Measurements from ENCODE around the gene SMOC1. TPM values are rescaled to one million over a fixed set of nuclear protein-coding genes. Genes with fewer than 3 reads are reported as not detected.

SMOC1 gene
- total RNA-seq, 1 experiment from 2014 or later, result 0.46 TPM

DNA sequence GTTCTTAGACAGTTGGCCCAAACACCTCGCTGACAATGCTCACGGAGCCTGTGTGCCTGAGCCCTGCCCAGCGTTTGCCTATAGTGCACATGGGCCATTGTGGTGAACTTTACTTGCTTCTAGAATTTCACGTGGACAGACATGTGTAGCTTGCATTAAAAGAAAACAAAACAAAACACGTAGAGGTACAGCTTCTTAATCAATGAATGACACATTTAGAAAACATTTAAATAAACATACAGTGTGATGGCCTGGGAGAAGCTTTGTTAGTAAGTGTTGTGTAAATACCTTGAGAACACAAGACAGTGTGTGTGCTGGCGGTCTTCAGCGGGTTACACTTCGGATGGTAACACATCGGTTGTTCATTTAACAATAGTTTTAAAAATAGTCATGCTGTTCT, 38.1 kb downstream of the SMOC1 start:
- intact Hi-C loops (cut with micrococcal nuclease; ENCODE audit: unreplicated experiment) (no loop called here), in situ Hi-C loops (cut with HindIII; ENCODE audit: low pct_unique_long_range_greater_than_20kb, low sequenced_read_pairs) (no loop called here)
- CTCF ChIA-PET, result no interaction called here
- no TSS peak for BruUV-seq (replicated peaks)
- H3K9me3 ChIP-seq (ENCODE audit: control insufficient read depth, insufficient read depth, low read depth, low read length), result no peaks in the 10 kb centered on the region
- H3K4me1 ChIP-seq (ENCODE audit: control insufficient read depth, insufficient read depth, low read length), result no peaks in the 10 kb centered on the region
- no peak overlapping the region for H3K27ac ChIP-seq (ENCODE audit: low read length)
- H3K36me3 ChIP-seq (ENCODE audit: control insufficient read depth, insufficient read depth, low read length), result no peaks in the 10 kb centered on the region
- TF ChIP-seq, protein P1, sequence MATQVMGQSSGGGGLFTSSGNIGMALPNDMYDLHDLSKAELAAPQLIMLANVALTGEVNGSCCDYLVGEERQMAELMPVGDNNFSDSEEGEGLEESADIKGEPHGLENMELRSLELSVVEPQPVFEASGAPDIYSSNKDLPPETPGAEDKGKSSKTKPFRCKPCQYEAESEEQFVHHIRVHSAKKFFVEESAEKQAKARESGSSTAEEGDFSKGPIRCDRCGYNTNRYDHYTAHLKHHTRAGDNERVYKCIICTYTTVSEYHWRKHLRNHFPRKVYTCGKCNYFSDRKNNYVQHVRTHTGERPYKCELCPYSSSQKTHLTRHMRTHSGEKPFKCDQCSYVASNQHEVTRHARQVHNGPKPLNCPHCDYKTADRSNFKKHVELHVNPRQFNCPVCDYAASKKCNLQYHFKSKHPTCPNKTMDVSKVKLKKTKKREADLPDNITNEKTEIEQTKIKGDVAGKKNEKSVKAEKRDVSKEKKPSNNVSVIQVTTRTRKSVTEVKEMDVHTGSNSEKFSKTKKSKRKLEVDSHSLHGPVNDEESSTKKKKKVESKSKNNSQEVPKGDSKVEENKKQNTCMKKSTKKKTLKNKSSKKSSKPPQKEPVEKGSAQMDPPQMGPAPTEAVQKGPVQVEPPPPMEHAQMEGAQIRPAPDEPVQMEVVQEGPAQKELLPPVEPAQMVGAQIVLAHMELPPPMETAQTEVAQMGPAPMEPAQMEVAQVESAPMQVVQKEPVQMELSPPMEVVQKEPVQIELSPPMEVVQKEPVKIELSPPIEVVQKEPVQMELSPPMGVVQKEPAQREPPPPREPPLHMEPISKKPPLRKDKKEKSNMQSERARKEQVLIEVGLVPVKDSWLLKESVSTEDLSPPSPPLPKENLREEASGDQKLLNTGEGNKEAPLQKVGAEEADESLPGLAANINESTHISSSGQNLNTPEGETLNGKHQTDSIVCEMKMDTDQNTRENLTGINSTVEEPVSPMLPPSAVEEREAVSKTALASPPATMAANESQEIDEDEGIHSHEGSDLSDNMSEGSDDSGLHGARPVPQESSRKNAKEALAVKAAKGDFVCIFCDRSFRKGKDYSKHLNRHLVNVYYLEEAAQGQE (IDR thresholded peaks at IDR 0.05; ENCODE audit: insufficient read depth in 1 of 2, low read depth in 2 of 2, low read length in 1 of 2), result no peak
- no peak for TF ChIP-seq TCF7L2 (IDR thresholded peaks at IDR 0.05; ENCODE audit: low read depth, low read length)
- no peak for TF ChIP-seq SIN3A (IDR thresholded peaks at IDR 0.05; ENCODE audit: borderline replicate concordance, insufficient read depth, low read depth, low read length)
- no peak for TF ChIP-seq CTCF (IDR thresholded peaks at IDR 0.05)
- no peak for TF ChIP-seq POLR2AphosphoS5 (IDR thresholded peaks at IDR 0.05; ENCODE audit: low read depth, low read length)
- POLR2A ChIA-PET, result no interaction called here
- DNase-seq (ENCODE audit: low read depth, low spot score) (no peak), ATAC-seq (no peak)
- H3K4me3 ChIP-seq (ENCODE audit: low read depth in 2 of 2, low read length in 2 of 2), result no peak overlapping the region
- H3K27me3 ChIP-seq (ENCODE audit: control insufficient read depth, insufficient read depth, low read length), result no peaks in the 10 kb centered on the region; the same call in 1 of the 2 replicates

DNA sequence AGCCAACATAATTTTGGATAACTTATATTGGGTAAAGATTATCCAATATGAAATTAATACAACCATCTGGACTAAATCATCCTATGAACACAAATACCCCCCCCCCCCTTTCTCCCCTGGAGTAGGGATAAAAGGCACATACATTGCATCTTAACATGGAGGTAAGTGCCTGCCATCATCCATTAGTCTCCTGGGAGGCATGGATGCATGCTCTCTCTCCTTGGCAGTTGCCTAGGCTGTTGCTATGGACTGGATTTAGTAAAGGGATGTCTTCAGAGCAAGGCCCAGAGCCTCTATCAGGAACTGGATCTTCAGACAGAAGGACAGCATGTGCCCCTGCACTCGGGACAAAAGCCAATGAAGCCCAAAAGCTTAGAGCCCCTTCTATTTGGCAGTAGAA, 40.6 kb downstream of the SMOC1 start:
- no peaks in the 10 kb centered on the region for H3K9me3 ChIP-seq (ENCODE audit: control insufficient read depth, insufficient read depth, low read depth, low read length)
- intact Hi-C loops (cut with micrococcal nuclease; ENCODE audit: unreplicated experiment) (no loop called here), in situ Hi-C loops (cut with HindIII; ENCODE audit: low pct_unique_long_range_greater_than_20kb, low sequenced_read_pairs) (no loop called here)
- H3K27me3 ChIP-seq (ENCODE audit: control insufficient read depth, insufficient read depth, low read length), result no peaks in the 10 kb centered on the region
- POLR2A ChIA-PET, result no interaction called here
- ATAC-seq (no peak), DNase-seq (ENCODE audit: low read depth, low spot score) (no peak)
- no peaks in the 10 kb centered on the region for H3K36me3 ChIP-seq (ENCODE audit: control insufficient read depth, insufficient read depth, low read length)
- no peak overlapping the region for H3K4me3 ChIP-seq (ENCODE audit: low read depth in 2 of 2, low read length in 2 of 2)
- H3K4me1 ChIP-seq (ENCODE audit: control insufficient read depth, insufficient read depth, low read length), result no peaks in the 10 kb centered on the region
- H3K27ac ChIP-seq (ENCODE audit: low read length), result no peak overlapping the region
- CTCF ChIA-PET, result no interaction called here
- no TSS peak for BruUV-seq (replicated peaks)
- TF ChIP-seq, protein P1 (IDR thresholded peaks at IDR 0.05; ENCODE audit: insufficient read depth in 1 of 2, low read depth in 2 of 2, low read length in 1 of 2), result no peak
- TF ChIP-seq CTCF (IDR thresholded peaks at IDR 0.05) (no peak), POLR2AphosphoS5 (IDR thresholded peaks at IDR 0.05; ENCODE audit: low read depth, low read length) (no peak), TCF7L2 (IDR thresholded peaks at IDR 0.05; ENCODE audit: low read depth, low read length) (no peak)

Measured in Panc1 (cell line).